ENCODE measurements around the gene PAPOLG. TPM values are rescaled to one million over a fixed set of nuclear protein-coding genes. Genes with fewer than 3 reads are reported as not detected.

Gene PAPOLG
- 18.4 TPM for total RNA-seq

DNA sequence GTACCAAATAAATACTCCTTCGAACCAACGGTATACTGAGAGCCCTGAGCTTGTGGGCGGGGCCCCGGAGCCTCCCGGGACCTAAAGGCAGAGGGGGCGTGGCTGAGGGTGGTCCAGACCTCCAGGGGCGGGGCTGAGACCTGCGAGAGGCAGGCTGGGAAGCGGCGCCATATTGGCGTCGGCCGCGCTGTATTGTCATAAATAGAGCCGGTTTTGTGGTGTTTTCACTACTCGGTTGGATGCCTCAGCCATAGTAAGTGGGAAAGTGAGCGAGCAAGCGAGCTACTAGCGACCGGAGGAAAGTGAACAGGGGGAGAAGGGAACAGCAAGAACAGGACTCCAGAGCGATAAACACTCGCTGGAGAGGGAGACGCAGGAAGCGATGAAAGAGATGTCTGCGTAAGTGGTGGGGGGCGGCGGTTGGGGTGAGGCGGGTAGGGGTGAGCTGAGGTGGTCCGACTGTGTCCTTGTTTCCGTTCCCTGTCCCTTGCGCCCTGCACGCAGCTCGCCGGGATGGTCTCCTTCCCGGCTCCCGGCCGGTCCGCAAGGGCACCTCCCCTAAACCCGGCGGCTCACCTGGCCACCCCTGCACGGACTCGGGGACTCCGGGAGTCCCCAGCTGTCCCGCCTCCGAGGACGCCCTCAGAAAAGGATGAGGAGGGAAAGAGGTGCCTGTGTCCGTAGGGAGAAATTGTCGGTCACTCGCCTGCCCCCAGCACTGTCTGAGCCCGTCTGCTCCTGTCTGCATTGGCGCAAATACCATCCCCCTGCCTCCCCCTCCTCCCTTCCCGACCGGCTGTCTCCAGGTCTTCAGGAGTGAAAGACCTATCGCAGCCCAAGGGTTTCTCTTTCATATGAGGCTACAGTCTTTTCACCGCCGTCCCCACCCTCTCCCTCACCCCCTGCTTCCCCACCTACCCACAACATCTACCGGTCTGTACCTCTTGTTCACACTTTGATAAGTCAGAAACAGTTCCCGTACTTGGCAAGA is at the start of gene PAPOLG:
Gene PAPOLG (plus strand): TSS at position 172 of the 991 bp plus-strand sequence. CDS start 211 bp downstream, at position 383.
- peak; percentile 95 for DNase-seq (ENCODE audit: low spot score)

- no peak for DNase-seq (ENCODE audit: low spot score)
These were observed 48.2 kb upstream of the PAPOLG start for GRCh38 chr2:60707750-60708371.

DNA sequence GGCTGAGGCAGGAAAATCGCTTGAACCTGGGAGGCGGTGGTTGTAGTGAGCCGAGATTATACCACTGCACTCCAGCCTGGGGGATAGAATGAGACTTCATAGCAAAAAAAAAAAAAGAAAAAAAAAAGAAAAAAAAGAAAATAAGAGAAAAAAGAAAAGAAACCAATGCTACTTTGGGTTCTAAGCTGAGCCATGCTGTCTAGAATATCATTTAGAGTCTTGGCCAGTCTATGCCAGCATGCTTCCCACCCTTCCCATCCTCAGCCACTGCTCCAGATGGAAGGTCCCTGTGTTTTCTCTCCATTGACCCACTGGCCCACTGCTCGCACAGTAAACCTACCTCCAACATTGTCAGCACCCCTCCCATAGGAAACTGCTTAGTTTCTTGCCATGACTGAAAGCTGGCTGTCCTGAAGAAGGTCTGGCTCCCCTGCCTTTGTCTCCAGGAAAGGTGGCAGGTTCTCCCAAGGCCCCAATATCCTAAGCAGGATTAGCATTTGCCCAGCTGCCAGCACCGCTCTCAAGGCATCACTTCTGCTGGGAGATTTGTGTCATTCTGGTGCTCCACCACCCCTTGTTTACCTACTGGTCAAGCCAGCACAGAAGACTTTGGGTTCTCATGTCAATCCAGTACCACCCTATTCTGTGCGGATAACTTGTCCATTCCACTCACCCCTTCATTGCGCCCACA is 47.3 kb upstream of the PAPOLG start:
- DNase-seq (ENCODE audit: low spot score): no peak

DNA sequence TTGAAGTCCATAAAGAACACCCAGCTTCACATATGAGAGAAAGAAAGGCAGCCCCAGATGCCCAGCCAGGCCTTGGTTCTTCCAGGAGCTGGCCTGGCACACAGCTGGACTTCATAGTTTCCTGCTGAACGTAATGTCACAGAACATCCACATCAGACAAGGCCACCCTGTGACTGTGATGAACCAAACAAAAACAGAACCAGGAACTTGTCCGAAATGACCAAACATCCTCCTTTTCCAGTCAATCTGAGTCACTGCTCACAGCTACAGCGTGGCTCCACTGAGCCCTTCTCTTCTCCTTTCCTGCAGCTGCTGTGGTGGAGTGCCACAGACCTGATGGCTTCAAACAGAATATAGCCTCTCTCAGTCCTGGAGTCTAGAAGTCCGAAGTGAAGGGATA is 45.4 kb upstream of the PAPOLG start:
- DNase-seq (ENCODE audit: low spot score): no peak

DNA sequence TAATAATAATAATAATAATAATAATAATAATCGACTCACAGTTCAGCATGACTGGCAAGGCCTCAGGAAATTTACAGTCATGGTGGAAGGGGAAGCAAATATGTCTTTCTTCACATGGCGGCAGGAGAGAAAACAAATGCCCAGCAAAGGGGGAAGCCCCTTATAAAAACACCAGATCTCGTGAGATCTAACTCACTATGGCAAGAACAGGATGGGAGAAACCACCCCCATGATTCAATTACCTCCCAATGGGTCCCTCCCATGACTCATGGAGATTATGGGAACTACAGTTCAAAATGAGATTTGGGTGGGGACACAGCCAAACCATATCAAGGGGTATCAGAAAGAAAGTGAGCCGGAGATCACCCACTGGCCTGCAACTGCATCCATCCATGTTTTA is 40.5 kb upstream of the PAPOLG start:
- no peak for DNase-seq (ENCODE audit: low spot score)

DNA sequence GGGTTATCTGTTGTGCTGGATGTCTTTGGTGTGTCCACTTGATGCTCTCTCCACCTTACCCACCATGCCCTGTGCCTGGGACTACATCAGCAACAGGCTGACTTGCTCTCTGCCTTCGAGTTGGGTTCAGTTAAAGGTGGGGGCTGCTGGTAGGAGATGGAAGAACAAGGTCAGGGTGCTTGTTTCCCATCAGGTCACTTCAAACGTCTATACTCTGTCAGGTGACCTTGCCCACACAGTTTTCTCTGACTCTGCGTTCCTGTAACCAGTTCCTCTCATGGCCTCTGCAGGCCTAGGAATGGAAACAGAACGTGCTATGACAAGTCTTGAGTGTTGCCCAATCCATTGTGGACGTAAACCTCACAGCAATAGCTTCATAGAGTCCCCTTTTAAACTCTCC is 38.4 kb upstream of the PAPOLG start:
- peak; percentile 67 for DNase-seq (ENCODE audit: low spot score)

DNA sequence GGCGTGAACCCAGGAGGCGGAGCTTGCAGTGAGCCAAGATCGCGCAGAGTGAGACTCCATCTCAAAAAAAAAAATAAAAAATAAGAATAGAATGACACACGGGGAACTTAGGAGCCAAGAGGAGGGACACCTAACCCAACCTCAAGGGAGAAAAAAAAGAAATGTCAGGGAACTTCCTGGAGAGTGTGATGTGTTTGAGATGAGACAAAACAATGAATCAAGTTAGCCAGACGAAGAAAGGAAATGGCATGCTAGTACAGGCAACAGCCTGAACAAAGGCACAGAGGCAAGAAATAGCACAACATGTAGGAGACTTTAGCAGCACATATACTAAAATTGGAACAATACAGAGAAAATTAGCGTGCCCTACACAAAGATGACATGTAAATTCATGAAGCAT is 36.7 kb upstream of the PAPOLG start:
- DNase-seq (ENCODE audit: low spot score): no peak

- DNase-seq (ENCODE audit: low spot score): no peak
These were observed 30.6 kb upstream of the PAPOLG start for GRCh38 chr2:60725466-60725865.

DNA sequence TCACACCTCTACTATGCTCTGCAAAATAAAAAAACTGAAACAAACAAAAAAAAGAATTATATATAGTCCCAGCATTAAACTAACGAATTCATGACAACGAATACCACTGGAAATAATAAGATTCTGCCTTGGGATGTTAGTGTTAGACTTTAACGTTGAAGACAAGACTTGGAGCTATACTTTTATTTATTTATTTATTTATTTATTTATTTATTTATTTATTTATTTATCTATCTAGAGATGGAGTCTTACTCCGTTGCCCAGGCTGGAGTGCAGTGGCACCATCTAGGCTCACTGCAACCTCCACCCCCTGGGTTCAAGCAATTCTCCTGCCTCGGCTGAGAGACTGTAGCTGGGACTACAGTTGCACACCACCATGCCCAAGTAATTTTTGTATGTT is 27.2 kb upstream of the PAPOLG start:
- DNase-seq (ENCODE audit: low spot score): no peak

GRCh38 chr2:60735496-60736250 is 20.4 kb upstream of the PAPOLG start:
- DNase-seq (ENCODE audit: low spot score): no peak

DNA sequence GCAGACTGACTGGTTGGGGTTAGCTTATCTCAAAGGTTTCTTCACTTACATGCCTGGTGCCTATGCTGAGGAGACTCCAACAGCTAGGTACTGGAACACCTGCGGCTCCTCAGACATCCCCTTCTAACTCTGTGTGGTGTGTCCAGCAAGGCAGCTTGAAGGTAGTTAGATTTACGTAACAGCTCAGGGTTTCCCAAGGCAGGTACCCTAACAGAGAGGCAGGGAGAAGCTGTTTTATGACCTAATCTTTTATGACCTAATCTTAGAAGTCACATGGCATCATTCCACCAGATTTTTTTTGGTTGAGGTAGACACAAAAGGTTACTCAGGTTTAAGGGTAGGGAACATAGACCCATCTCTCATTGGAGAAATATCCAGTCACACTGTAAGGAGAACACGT is 17.4 kb upstream of the PAPOLG start:
- DNase-seq (ENCODE audit: low spot score): no peak

DNA sequence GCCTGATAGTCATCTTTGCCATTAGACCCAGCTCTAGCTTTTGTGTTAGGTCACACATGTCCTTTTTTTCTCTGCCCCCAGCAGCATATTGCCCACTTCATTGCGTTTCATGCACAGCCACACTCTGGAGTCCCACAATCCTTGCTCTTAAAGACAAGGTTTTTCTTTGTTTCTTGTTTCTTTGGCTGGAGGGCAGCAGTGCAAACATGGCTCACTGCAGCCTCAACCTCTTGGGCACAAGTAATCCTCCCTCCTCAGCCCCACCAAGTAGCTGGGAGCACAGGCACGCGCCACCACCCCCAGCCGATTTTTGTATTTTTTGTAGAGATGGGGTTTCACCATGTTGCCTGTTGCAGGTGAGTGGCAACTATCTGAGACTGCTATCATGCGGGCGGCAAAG is 16.9 kb upstream of the PAPOLG start:
- no peak for DNase-seq (ENCODE audit: low spot score)

DNA sequence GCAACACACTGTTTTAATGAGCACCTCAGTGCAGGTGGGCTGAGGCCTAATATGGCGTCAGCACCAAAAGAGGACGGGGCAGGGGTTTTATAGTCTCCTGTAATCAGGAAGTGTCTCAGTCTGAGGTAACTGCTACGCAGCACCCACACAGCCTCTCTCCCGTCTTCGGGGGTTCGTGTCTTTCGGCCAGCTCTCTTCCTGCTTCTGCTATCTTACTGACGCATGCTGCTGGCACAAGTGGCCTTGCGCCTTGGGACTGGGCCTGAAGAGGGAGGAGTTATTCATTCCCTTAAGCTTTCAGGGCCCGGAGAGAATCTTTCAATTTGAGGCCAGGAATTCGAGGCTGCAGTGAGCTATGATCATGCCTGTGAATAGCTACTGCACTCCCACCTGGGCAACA is 14.5 kb upstream of the PAPOLG start:
- DNase-seq (ENCODE audit: low spot score): no peak

GRCh38 chr2:60742419-60742818 is 13.6 kb upstream of the PAPOLG start:
- DNase-seq (ENCODE audit: low spot score): no peak

DNA sequence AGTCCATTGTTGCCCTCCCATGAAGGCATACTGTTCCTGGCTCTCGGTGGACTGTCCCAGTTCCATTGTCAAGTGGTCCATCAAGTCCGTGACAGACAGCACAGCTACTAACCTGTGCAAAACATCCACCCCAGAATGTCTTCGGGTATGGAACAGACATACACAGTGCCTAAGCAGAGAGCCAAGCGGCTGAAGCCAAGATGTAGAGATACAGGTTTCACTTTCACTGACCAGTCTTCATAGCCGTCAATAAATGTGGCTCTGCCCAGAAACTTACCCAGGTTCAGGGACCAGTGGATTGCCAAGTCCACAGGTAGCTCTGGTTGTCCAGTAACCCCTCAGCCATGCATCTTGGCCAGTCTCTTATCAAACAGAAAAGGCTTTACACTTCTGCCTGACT is 10.7 kb upstream of the PAPOLG start:
- DNase-seq (ENCODE audit: low spot score): no peak

DNA sequence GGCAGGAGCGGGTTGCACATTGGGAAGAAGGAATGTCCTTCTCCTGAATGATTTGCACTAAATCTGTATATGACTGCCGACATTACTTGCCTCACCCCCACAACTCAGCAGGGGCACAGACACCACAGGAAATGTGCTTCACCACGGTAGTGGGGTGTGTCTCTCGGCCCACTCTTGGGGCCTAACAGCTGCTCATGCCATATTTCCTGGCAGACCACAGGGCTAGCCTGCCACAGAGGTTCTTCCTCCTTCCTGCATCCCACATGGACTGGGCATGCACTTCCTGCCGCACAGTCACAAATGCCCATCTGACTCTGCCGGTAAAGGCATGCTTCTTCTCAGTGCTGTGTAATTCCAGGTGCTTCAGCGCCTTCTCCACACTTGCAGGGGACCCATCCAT is 10.3 kb upstream of the PAPOLG start:
- DNase-seq (ENCODE audit: low spot score): no peak

DNA sequence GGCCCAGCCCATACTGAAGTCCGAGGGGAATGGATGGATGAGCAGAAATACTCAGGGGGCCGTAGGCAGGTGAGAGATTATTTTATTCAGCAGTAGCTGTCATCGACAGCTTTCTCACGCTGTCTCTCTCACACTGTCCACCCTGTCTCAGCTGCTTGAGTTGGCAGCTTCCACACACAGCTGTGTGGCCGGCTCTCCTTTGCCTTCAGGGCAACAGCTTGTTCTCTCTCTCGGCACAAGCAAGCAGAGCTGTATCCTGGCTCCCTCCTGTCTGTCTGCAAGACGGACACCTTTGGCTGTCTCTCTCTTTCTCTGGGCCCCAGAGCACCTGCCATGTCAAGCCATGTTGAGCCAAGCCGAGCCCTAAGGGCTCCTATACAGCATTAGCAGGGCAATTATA is 9.8 kb upstream of the PAPOLG start:
- no peak for DNase-seq (ENCODE audit: low spot score)

DNA sequence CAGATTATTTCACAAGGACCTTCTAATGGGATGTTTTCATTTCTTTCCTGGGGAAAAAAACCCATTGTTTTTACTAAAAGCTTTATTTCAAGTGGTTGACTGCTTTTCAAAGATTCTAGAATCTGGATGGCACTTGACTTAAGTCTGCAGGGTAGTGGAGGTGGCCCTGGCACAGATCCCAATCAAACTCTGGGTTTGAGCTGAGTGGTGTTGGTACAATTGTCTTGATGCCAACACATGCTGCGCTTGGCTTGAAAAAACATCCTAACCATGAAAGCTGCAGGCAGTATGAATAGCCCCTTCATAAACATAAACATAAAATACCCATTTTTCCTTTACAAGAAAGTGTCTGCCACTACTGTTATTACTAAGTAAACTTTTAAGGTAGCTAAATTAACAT is 3.6 kb downstream of the PAPOLG start:
- DNase-seq (ENCODE audit: low spot score): no peak

- no peak for DNase-seq (ENCODE audit: low spot score)
These were observed 8.9 kb downstream of the PAPOLG start for GRCh38 chr2:60764736-60765534.

DNA sequence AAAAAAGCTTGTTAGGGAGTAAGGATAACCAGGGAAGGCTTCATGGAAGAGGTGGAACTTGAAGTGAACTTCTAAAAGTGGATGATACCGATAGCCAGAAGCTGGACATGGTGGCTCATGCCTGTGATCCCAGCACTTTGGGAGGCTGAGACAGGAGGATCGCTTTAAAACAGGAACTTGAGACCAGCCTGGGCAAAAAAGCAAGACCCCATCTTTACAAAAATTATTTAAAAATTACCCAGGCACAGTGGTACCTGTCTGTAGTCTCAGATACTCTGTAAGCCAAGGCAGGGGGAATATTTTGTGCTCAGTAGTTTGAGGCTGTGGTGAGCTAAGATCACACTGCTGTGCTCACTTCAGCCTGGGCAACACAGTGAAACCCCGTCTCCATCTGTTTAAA is 10.2 kb downstream of the PAPOLG start:
- DNase-seq (ENCODE audit: low spot score): no peak

GRCh38 chr2:60771508-60771907 is 15.4 kb downstream of the PAPOLG start:
- DNase-seq (ENCODE audit: low spot score): no peak

Data from ureter (tissue), 1 donor.